Measurements from ENCODE around the gene PPP1CA.

PPP1CA gene

DNA sequence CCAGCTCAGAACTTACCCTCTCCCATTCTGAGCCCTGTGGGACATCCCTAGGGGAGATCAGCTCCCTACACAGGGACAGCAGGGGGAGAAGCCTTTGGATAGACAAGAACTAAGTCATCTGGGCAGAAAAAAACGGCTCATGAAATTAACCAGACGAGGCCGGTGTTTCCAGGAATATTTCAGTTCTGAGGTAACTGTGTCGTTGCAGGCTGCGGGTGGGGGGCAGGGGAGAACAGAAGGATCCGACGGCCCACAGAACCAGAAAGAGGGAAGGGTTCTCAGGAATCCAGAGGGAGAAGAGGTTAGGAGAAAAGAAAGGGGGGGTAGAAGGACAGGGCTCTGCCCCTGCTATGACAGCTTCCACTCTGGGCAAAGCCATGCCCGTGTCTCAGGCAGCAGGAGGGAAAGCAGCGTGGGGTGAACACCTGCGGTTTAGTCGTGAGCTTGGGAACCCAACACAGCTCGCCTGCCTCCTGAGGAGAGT, 31.8 kb downstream of the PPP1CA start:
- no peak overlapping the region for H3K4me3 ChIP-seq (ENCODE audit: low read depth, low read length)
- TF ChIP-seq, protein P1, sequence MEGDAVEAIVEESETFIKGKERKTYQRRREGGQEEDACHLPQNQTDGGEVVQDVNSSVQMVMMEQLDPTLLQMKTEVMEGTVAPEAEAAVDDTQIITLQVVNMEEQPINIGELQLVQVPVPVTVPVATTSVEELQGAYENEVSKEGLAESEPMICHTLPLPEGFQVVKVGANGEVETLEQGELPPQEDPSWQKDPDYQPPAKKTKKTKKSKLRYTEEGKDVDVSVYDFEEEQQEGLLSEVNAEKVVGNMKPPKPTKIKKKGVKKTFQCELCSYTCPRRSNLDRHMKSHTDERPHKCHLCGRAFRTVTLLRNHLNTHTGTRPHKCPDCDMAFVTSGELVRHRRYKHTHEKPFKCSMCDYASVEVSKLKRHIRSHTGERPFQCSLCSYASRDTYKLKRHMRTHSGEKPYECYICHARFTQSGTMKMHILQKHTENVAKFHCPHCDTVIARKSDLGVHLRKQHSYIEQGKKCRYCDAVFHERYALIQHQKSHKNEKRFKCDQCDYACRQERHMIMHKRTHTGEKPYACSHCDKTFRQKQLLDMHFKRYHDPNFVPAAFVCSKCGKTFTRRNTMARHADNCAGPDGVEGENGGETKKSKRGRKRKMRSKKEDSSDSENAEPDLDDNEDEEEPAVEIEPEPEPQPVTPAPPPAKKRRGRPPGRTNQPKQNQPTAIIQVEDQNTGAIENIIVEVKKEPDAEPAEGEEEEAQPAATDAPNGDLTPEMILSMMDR (IDR thresholded peaks at IDR 0.05; ENCODE audit: low read depth, low read length, missing control alignments): no peak
- no peak for DNase-seq (ENCODE audit: low read depth)

DNA sequence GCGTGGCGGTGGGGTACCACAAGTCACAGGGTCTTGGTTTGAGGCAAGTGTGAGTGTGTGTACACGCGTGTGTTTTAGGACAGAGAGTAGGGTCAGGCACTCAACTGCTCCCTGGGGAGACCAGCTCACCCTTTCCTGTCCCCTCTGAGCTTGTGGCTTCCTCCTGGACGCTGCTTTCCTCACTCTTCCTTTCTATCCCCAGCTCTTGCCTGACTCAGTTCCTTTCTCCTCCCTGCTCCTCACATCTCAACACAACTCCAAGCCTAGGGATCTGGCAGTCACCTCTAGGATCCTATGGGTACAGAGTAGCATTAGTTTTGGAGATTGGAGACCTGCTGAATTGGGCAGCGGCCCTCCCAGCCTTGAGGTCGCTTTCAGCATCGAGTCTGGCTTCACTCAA, 32.4 kb downstream of the PPP1CA start:
- TF ChIP-seq, protein P1 (IDR thresholded peaks at IDR 0.05; ENCODE audit: low read depth, low read length, missing control alignments): no peak

DNA sequence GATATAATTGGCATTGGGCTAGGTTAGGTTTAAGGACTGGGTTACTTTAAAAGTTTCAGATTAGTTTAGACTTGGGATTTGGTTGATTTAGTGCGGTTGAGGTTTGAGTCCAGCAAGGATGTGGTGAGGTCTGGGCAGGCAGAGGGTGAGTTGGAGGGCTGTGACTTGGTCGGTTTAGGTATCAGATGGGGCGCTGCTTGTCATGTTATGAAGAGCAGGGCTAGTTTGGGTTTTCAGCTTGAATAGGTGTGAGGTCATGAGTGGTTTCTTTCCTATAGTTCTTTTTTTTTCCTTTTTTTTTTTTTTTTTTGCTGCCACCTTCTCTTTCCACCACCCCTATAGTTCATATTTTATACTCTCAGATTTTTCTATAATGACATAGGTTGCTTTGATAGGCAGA, 33.0 kb downstream of the PPP1CA start:
- no peak overlapping the region for H3K4me3 ChIP-seq (ENCODE audit: low read depth, low read length)
- DNase-seq (ENCODE audit: low read depth): no peak
- TF ChIP-seq, protein P1 (IDR thresholded peaks at IDR 0.05; ENCODE audit: low read depth, low read length, missing control alignments): no peak

More for the DNA sequence above, 32.4 kb downstream of the PPP1CA start:
- H3K4me3 ChIP-seq (ENCODE audit: low read depth, low read length): no peak overlapping the region
- DNase-seq (ENCODE audit: low read depth): no peak

DNA sequence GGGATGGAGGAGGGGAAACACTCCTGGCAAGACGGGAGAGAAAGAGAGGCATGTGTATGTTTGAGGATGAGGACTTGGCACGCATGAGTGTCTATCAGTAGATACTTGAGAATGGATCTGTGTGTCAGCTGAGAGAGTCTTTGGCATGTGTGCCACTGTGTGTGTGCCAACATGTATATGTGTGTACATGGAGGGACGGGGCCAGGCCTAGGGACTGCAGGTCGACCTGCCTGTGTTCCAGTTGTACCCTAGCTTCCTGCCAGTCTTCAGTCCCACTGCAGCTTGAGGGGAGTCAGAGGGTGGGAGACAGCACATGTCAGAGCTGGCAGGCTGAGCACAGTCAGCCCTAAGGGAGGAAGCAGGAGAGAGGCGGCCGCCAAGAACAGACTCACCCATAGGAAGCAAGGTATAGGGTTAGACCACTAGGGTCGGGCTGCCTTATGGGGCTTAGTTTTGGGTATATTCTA, 33.9 kb downstream of the PPP1CA start:
- TF ChIP-seq, protein P1 (IDR thresholded peaks at IDR 0.05; ENCODE audit: low read depth, low read length, missing control alignments): no peak
- no peak overlapping the region for H3K4me3 ChIP-seq (ENCODE audit: low read depth, low read length)
- DNase-seq (ENCODE audit: low read depth): no peak

DNA sequence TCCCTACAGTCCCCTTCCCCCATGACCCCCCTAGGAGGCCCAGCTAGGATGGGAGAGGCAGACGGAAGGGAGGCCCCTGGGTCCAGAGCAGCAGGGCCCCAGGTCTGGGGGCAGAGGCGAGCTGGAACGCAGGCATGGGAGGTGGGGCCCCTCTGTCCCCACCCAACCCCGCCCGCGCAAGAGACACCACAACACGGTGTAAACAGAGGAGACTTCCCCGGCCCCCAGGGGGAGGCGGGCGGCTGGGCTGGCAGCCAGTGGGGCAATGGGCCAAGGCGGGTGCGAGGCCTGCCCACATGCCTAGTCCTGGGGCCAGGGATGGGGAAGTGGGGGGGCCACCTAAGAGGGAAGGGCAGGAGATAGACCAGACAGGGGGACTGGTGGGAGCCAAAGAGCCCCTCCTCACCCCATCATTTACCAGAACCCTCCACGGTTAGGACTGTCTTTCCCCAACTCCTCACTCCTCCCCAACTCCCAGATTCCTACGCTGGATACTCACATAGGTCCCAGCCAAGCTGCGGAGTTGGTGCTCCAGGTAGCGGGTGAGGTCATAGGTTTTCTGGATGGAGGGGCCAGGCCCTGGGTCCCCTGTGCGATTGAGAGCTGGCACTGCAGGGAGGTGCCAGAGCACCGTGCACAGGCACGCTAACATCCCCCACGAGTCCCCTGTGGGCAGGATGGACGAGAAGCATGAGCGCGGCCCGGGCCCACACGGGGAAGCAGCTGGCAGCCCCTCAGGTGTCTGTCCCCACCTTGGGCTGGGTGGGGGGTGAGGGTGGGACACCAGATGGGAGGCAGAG, 34.5 kb downstream of the PPP1CA start:
- no peak for DNase-seq (ENCODE audit: low read depth)
- TF ChIP-seq, protein P1 (IDR thresholded peaks at IDR 0.05; ENCODE audit: low read depth, low read length, missing control alignments): no peak
- no peak overlapping the region for H3K4me3 ChIP-seq (ENCODE audit: low read depth, low read length)

DNA sequence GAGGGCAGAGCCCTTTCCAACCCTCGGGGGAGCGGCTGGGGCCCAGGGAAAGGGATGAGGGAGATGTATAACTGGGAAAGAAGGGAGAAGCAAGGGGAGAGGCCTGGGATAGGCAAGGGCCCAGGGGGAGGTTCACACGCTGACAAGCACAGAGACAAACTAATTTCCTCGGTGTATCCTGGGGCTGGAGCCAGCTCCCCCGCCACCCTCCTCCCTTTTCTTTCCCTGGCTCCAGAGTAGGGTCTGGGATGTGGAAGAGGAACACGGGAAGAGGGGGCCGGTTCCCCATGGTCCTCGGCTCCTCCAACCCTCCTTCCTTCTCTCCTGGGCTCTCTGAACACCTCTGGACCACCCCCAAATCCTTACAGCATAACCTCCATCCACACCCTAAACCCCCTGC, 35.1 kb downstream of the PPP1CA start:
- no peak for DNase-seq (ENCODE audit: low read depth)
- no peak overlapping the region for H3K4me3 ChIP-seq (ENCODE audit: low read depth, low read length)
- TF ChIP-seq, protein P1 (IDR thresholded peaks at IDR 0.05; ENCODE audit: low read depth, low read length, missing control alignments): no peak

Data from GM12864 (cell line).